Activated CD4-positive, alpha-beta T cell treated with anti-CD3 and anti-CD28 coated beads for 1 hour (primary cell): ENCODE results near the gene DOK6.

Experiments used
- DNase-seq: peaks from one replicate; pipeline ENCODE4 v3.0.0-alpha.2; 2020

The DOK6 gene

DNA sequence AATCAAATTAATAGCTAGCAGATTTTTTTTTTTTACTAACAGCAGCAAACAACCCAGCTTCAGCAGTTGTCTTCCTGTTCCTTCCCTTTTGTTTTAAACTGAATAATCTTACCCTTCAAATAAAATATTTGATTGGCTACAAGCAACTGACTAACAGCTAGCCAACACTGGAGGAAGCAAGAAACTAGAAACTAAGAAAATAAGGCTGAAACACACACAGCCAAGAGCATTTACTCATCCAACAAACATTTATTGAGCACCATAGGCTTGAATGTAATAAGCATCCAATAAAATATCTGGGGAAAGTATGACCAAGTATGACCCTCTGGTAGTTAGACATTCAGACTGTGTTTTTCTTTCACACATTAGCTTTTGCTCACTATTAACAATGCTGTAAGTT, 357.8 kb downstream of the DOK6 start:
- no peak for DNase-seq

DNA sequence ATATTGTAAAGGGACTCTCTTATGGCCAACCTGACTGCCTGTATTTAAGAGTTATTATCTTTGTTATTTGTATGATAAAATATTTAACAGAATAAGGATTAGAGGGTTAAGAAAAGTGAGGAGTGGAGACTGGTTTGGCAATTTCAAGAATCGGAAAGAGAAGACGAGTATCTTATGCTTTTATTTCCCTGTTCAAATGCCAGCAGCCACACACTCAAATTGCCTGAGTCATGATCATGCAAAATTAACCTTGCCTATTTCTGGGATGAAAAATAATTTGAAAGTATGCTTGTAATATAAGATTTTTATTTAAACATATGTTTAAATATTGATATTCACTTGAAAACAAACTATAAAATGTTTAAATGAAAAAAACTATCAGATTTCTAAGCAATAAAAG, 358.4 kb downstream of the DOK6 start:
- no peak for DNase-seq

- no peak for DNase-seq
Observed at GRCh38 chr18:69763002-69763401, 362.3 kb downstream of the DOK6 start.

DNA sequence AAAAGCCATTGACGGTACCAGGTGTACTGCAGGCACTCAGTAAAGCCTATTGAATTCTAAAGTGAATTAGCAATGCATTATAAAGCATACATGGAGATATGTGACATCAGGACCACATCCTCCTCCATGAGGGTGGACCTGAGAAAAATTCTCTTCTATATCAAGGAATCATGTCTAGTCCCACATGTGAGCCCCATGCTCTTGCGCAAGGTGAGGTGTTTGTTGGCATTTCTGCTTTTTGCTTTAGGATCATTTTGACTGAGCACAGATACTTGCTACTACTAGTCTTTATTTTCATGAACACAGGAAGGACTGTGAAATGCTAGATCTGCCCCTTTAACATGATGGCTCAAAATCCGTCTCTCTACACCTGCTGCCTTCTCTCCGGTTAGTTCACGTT, 363.1 kb downstream of the DOK6 start:
- DNase-seq = no peak

DNA sequence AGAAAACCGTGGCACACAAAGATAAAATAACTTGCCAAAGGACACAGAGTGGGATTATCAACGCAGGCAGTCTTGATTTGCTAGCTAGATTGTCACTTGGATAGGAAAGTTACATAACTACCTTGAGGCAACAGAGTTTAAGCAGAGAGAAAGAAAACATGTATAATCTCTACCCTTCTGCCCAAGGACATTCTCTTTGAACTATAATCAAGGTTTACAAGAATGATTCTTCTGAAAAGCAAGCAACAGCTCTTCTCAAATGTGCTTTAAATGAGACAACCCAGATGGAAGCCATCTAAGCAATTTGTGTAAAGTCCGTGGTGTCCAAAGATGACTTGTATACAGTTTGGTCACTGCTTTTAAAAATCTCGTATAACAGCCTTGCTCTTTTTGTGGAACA, 369.6 kb downstream of the DOK6 start:
- DNase-seq = no peak

DNA sequence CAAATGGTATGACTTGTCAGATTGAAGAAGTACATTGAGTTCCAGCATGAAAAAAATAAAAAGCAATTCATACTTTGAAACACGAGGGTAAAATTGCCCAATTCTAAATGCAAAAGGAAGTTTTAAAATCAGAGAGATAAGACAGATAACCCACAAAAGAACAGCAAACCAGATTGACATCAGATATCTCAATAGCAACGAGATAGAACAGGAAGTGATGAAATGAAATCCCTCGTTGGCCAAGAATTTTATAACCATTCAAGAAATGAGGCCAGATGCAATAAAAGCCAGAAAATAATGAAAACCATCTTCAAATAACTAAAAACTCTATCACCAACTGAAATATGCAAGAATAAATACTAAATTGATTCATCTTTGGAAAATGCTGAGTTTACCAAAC, 374.1 kb downstream of the DOK6 start:
- DNase-seq = no peak

GRCh38 chr18:69777248-69777647, 376.6 kb downstream of the DOK6 start:
- no peak for DNase-seq

DNA sequence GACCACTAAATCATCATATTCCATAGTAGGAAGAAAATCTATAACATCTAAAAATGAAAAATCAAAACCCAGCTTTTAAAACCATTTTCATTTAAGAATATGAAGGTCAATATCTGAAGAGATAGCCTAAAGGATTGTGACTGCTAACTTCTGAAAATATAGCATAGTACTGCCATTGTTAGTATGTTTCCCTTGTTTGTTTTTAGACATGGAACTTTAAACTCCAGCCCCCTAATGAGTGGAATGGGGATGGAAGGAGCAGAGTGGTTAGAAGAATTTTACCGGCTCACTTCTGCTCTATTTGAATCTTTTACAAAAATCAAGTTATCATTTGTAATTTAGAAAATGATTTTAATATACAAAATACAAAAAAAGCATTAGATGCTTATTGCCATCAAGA, 378.0 kb downstream of the DOK6 start:
- DNase-seq = no peak

DNA sequence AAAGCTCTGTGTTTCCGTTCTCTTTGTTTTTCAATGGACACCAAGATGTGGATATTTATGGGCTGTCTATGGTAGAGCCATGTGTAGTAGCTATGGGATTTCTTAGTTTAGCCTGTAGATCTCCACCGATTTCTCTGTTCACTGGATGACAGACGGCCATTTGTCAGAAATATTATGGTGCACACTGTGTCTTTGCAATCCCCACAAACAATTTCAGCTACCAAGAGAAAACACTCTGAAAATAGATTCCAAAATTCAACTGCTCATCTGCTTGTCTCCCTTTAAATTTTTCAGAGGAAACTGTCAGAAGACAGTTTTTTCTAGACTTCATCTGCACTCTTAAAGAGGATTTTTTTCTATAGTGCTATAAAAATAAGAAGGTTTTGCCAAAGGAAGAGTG, 380.2 kb downstream of the DOK6 start:
- DNase-seq = no peak

DNA sequence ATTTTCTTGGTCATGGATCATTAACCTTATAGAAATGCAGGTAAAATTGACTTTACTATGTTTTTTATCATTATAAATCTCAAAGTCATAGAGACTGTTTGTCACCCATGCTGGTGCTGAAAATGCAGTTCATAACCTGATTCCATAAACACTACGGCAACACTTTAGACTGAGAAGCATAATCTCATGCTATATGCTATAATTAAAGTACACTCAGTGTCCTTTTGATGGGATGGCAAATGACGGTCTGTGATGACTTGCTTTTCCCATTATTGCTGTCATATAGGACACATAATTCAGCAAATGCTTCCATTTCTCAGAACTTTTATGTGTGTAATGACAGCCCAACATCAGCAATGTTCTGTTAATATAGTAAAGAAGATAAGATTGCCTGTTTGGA, 384.1 kb downstream of the DOK6 start:
- DNase-seq = no peak

DNA sequence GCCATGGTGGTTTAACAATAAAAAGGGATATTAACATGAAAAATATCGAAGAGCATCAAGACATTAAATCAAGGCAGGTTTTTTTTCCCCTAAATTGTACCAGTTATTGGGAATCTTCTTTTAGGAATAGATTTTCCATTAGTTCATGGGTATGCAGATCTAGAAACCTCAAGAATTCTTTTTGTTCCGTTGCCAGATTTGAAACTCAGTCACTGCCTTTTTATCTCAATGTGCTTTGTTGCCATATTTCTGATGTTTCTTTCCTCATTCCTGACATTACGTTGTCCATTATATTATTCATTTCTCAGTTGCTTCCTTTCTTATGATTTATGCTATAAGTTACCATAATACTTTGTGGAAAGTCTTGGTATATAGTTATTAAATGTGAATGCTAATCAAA, 384.8 kb downstream of the DOK6 start:
- DNase-seq = no peak

GRCh38 chr18:69786427-69786826, 385.7 kb downstream of the DOK6 start:
- DNase-seq = no peak

- DNase-seq = no peak
Observed at GRCh38 chr18:69787825-69788547, 387.3 kb downstream of the DOK6 start.

- no peak for DNase-seq
Observed at GRCh38 chr18:69789794-69790193, 389.1 kb downstream of the DOK6 start.

GRCh38 chr18:69790649-69791048, 390.0 kb downstream of the DOK6 start:
- DNase-seq = no peak

- DNase-seq = no peak
Observed at GRCh38 chr18:69795791-69796190, 395.1 kb downstream of the DOK6 start.

- DNase-seq = no peak
Observed at GRCh38 chr18:69804776-69805501, 404.3 kb downstream of the DOK6 start.

- DNase-seq = no peak
Observed at GRCh38 chr18:69808399-69808798, 407.7 kb downstream of the DOK6 start.

GRCh38 chr18:69813559-69813958, 412.9 kb downstream of the DOK6 start:
- DNase-seq = no peak

DNA sequence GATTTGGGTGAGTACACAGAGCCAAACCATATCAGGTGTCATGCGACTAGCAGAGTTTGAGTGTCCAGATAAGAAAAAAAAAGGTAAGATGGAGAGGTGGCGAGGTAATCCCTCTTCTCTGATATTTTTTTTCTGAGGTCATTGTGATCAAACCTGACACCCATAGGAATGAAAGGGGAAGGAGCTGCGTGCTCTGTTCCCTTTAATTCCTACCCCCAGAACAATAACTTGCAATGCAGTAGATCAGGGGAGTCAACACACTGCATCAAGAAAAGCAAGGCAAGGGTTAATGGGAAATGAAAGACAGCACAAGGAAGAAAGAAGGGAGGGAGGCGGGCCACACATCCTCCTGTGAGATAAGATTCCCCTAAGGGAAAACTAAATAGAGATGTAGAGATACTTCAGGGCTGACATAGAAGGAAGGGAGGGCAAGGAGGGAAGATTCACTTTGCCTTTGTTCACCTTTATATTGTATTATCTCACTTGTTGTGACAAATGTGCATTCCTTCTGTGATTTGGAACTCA, 414.2 kb downstream of the DOK6 start:
- no peak for DNase-seq

- DNase-seq = no peak
Observed at GRCh38 chr18:69817335-69817940, 416.8 kb downstream of the DOK6 start.

DNA sequence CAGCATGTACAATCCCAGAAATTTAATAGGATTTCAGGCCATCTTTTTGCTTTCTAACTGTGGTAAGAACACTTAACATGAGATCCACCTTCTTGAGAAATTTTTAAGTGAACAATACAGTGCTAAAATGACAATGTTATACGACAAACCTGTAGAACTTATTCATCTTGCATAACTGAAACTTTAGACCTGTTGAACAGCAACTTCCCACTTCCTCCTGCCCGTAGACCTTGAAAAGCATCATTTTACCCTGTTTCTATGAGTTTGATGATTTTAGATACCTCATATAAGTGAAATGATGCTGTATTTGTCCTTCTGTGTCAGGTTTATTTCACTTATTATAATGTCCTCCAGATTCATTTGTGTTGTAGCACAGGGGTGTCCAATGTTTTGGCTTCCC, 418.8 kb downstream of the DOK6 start:
- DNase-seq = no peak

DNA sequence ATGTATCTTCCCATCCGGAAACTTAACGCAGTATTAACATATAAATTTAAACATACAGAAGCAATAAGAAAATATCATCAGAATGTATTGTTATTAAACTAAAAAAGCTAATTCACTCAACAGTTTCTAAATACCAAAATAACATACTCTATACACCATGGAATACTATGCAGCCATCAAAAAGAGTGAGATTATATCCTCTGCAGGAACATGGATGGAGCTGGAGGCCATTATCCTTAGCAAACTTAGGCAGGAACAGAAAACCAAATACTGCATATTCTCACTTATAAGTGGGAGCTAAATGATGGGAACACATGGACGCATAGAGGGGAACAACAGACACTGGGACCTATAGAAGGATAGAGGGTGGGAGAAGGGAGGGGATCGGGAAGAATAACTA, 419.9 kb downstream of the DOK6 start:
- no peak for DNase-seq

- DNase-seq = no peak
Observed at GRCh38 chr18:69830189-69830588, 429.5 kb downstream of the DOK6 start.
